NCI-H1417 (cell line): Measurements from ENCODE around the gene GSG1L.

Experiments used
- DNase-seq, 3 experiments: peaks; one replicate each; lab custom pipeline; 2025; lab: John Stamatoyannopoulos, UW

GSG1L gene

DNA sequence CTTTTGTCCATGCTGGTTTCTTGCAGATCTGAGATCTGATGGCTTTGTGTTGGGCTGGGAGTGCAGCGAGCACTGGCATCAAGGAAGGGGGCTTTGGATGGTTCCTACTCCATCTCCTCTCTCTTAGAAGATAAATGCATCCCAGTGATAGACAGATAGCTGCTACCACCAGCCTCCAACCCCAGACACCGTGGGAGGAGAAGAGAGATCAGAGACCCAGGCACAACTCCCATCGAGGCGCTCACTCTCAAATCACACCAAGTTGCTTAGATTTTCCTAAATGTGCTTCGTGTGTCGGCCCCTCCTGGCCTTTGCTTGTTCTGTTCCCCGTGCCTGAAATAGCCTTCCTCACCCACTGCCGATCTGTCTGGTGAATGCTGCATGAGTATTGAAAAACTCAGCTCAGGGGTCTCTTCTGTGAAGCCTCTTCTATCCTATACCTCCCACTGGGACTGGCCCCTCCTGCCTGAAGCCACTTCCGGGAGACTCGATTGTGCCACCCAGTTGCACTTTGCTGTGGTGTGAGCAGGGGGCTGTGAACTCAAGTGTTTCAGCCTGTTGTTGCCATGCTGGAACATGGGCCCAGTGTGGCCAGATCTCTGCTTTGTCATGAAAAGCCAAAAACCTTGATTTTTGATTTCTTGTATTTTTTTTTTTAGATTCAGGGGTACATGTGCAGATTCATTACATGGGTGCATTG is 242.7 kb downstream of the GSG1L start:
- no peak for DNase-seq

DNA sequence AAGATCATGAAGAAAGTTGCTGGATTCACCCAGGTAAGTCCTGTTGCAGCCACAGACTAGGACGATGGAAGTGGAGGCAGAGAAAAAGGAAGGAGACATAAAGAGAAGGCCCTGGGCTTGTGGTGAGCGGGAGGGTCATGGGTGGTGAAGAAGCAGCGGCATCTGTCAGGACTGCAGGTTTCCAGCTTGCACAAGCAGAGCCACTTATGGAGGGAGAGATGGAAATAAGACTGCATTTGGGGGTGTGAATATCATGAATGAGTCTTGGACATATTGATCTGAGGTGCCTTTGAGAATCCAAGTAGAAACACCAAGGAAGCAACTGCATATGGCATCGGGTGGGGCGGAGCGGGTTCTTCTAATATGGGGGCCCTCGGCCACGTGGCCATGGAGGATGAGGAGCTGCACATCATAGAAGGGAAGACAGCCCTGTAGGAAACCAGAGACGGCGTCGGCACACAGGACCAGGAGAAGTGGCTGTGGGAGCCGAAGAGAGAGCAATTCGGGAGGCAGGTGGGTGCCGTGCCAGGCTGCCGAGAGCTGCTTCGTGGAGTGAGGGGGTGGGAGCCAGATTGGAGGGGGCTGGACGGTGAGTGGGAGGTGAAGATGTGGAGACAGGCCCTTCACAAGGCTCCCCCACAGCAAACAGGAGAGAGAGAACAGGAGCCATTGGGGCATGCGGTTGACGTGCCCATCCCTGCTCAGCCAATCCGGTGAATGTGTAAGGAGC is 243.5 kb downstream of the GSG1L start:
- no peak for DNase-seq

DNA sequence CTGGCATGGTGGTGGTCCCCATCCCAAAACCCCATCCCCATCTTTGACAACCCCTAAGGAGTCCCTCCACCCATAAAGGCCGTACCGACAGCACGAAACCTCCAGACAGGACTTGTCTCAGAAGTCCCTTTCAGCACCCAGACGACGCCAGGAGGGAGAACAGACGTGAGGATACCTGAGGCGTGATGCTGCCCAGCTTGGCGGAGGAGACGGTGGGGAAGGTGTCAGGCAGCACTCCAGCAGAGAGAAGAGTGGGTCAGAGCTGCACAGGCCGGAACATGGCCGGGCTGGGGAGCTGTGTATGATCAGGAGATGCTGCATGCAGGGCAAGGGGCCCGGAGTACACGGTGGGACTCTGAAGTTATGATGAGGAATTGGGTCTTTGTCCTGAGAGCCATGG is 244.2 kb downstream of the GSG1L start:
- no peak for DNase-seq

DNA sequence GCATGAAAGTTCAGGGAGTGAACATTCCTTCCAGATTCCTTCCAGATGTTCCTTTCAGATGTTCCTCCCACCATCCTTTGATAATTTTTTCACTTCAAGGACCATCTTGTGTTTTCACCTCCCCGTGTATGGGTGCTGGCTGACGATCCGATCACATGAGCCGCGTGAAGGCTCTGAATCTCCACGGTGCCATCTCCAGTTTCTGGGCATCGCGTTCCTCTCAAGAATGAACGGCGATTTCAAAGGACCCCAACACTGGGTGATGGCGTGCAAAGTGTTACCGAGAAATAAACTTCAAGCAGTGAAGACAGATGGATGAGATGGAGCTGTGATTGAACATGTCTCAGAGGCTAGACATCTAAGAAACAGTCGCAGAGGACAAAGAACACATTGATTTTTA is 245.3 kb downstream of the GSG1L start:
- DNase-seq, result no peak

DNA sequence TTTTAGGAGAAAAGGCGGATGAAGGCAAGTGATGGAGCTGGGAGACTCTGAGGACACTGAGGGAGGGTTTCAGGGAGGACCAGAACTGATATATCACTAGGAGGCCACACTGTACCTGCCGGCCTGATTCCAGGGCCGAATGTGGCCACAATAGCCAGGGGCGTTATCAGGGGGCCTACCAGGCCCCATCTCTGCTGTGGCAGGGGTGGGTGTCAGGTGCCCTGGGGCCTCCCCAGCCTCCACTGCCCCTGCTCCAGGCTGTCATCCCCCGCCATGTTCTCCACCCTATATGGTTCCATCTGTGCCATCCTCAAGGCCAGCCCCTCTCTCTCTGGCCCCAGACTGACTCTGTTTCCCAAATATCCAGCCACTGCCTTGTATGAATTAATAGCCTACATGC is 246.5 kb downstream of the GSG1L start:
- DNase-seq, result no peak

DNA sequence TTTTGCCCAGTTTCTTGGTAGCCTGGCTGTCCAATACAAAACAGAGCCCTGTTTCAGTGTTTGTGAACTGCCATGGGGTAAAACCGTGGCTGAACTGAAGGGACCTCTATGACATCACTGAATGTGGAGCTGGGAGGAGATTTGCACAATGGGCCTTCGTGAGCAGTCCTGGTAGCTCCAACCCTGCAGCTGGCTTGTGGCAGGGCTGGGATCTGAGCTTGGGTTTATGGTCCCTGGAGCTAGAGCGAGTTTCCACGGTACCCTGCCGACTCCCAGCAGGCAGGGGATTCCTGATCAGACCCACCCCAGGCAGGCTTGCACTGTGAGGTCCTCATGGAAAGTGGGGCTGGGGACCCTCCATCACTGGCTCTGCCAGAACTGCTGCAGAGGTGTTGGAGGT is 247.0 kb downstream of the GSG1L start:
- DNase-seq, result no peak

DNA sequence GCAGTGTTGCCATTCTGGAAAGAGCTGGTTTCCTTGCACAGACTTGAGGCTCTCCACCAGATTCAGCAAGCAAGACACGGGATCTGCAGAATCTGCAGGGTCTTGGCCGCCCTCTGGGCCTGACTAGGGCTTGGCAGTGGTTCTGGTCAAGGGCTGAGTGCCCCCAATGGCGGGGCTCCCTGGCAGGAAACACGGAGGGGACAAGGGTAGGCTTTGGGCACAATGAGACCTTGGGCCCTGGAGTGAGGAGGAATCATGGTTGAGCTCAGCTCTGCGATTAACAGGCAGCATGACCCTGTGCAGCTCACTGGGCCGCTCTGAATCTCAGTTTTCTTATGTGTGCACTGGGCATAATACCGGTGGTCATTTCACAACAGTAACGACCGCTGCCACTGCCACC is 249.9 kb downstream of the GSG1L start:
- no peak for DNase-seq

DNA sequence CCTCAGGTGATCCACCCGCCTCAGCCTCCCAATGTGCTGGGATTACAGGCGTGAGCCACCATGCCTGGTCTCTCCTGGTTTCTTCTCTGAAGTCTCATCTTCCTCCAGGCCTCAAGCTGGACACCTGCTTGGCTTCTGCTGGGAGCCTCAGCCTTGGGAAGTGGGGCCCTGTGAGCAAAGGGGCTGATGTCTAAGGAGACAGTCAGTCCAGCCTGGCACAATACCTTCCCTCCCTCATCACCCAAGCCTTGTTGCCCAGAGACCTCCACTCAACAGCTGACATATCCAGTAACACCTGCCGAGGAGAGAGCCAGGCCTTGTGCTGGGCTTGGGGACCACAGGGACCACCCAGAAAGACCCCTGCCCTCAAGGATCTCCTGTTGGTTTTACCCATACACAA is 251.6 kb downstream of the GSG1L start:
- no peak for DNase-seq

DNA sequence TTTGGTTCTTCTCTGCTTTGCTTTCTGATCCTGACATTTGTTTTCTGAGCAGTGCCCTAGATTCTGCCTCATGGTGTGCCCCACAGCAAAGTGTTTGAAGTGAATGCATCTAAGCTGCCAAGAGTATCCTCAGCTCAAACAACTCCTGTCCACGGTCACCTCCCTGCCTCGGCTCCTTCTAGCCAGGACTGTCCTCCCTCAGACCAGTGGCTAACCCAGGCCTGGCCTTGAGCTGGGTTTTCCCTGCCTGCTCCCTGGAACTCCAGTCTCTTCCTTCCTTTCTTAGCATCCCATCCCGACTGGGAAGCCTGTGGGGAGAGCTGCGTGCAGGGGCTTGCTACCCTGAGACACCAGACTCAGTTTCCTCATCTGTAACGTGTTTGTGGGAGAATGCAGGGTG is 256.5 kb downstream of the GSG1L start:
- no peak for DNase-seq

DNA sequence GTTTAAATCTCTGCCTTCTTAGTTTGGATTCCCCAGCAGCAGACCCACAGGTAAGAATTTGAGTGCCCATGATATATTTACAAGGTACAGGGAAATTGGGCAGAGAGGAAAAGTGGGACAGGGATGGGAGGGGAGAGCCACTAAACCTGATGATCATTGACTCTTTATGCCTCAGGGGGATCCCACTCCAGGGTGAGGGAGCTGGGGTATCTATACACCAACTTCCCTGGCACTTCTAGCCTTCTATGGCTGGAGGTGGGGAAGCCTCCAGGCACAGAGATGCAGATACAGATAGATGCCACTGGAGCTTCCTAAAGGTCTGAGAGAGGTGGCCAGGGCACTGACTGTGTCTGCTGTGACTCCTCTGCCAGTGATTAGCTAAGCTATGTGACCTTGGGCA is 257.1 kb downstream of the GSG1L start:
- DNase-seq, result no peak

DNA sequence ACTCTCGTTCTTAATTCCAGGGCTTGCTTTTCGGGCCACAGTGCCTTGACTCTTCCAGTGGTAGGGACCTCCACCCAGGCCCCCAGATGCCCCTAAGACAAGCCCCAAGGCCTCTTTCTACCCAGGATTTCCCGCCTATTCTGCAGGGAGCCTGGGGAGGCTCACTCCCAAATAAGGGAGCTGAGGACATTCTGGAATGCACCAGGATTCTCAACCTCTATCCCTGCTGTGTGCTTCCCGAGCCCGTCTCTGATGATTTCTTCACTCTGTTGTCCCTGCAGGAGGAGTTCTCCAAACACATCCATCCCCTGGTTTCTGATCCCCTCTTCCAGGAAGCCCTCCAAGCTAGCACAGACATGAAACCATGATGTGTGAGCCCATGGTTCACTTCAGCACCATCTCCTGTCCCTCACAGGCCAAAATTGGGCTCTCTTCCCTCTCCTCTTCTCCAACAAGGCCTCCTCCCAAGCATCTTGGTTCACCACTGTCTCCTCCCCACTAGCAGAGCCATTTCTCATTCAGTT is 257.6 kb downstream of the GSG1L start:
- DNase-seq, result no peak

DNA sequence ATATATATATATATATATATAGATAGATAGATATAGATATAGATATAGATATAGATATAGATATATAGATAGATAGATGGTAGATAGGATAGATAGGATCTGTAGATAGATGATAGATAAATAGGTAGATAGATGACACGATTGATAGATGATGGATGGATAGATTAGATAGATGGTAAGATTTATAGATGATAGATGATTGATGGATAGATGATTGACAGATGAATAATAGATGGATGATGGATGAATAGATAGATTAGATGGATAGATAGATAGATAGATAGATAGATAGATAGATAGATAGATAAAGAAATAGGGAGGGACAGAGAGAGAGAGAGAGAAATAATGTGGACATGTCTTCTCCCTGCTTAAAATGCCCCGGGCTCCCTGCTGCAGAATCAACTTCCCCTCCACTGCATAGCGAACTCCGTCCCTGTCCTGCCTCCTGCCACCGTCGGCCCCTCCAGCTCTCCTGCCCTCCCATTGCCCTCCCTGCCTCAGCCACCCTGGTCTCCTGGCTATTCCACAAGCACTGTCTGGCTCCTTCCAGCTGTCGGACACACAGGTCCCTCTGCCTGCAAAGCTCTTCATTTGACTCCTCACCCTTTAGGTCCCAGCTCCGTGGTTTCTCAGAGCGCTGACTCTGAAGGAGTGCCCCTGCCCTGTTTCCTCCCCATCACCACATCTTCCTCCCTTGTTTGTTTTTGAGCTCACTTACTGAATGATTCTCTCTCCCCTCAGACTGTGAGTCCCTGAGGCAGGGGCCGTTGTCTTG is 259.6 kb downstream of the GSG1L start:
- no peak for DNase-seq

DNA sequence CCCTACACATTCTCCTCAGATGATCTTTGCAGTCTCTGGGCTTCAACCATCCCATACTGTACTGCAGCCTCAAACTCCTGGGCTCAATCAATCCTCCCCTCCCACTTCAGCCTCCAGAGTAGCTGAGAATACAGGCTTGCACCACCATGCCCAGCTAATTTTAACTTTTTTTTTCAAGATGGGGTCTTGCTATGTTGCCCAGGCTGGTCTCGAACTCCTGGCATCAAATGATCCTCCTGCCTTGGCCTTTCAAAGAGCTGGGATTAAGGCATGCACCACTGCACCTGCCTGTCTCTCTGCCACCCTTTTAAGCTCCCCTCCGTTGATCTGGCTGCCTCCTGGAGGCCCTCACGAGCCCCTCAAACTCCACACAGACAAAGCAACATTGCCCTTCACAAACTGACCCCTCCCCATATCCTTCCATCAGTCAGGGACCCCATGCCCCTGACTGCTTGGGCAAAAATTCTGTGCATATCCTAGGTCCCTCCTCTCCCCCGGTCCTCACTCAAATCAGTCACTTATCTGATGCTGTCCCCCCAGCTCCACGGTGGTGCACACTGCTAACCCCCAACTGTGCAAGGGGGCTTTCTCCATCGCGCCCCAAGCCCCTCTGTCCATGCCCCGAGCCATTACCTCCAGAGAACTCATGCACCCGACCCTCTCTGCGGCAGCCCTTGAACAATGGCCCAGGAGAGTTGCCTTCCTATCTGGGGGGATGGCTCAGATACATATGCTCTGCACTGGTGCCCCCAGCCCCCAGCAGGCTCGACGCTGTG is 260.7 kb downstream of the GSG1L start:
- no peak for DNase-seq

DNA sequence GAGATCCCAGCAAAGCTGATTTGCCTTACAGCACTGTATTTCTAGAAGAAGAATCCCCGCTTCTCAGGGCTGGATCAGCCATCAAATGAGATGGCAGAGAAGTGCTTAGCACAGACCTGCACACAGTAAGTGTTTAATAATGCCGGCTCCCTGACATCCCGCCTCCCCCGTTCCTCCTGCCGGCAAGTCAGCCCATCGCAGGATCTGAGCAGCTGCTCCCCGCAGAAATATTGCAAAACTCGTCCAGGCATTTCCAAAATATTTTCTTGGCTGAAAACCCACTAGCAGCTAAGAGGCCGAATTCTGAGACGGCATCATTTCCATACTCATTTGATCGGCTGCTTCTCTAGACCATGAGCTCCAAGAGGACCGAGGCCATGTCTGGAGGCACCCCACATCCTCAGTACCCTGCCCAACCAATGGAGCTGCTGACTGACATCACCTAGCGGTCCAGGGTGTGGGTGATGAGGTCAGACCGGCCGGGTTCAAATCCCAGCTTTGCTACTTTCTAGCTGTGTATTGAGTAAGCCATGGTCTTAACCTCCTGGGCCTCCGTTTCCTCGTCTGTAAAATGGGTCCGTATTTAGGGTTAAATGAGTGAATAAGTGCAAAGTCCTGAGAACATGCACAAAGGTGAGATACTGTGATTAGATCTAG is 262.1 kb downstream of the GSG1L start:
- DNase-seq, result no peak

DNA sequence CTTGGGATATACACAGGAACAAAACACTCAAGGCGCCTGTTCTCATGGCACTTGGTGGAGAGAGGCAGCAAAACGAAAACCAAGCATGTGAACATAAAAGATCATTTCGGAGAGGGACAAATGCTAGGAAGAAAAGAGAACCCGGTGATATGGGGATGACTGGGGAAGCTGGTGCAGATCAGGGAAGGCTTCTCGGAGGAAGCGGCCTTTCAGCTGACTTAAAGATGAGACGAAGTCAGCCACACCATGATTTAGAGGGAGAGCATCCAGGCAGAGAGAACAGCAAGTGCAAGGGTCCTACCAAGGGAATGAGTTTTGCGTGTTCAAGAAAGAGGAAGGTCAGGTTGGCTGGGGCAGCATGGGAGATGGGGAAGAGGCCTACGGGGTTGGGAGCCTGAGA is 262.7 kb downstream of the GSG1L start:
- DNase-seq, result no peak

DNA sequence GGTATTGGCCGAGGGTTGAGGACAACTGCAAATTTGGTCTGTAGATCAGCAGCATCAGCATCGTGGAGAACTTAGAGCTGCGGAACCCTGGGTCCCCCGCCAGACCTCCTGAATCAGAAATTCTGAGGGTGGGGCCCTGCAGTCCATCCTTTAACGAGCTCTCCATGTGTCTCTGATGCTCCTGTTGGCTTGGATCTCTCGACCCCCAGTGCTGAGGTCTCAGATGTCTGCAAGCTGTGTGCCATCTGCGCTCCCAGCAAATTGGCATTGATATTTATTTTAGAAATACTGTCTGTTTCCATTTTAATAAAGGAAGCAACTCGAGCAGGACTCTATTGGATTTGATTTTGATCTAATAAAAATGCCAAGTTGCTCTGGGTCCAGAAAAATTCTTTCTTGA is 263.6 kb downstream of the GSG1L start:
- no peak for DNase-seq

DNA sequence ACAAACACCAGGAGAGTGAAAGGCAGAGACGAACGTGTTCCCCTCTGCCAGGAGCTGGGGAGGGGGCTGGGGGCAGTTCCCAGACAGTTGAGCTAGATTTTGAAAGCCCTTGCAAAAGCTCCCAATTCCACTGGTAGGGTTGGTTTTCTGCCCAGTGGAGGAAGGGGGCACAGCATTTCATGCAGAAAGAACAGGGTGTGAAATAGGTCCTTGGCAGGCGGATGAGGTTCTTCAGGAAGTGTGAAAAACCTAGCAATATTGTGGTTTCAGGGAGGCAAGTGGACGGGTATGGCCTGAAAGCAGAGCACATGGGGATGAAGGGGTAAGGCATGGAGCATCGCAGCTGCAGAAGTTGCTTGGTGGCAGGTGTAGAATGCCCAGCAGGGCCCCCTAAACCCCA is 265.3 kb downstream of the GSG1L start:
- no peak for DNase-seq

DNA sequence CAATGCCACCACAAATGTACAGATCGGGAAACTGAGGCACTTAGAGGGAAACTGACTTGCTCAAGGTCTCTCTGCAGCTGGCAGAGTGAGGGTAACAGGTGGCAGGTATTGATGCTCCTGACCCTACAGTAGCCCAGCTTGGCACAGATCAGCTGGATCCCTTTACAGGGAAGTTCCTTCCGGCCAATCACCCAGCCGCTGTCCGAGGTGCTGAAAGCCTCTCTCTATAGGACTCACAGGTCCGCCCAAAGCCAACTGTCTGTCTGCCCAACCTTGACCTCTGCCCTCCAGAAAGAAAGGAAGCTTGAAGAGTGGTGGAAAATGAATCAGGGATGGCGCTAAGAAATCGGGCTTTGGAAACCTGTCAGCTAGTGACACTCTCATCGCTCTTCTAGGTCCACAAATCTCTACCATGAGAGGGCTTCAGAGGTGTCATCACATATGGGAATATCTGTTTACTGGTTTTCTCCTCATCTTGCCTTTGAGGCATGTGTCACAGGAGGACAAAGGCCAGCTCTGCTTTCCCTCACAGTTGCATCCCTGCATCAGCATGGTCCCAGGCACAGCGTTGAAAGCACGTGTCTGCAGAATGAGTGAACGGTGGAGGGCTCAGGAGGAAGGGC is 267.4 kb downstream of the GSG1L start:
- no peak for DNase-seq

DNA sequence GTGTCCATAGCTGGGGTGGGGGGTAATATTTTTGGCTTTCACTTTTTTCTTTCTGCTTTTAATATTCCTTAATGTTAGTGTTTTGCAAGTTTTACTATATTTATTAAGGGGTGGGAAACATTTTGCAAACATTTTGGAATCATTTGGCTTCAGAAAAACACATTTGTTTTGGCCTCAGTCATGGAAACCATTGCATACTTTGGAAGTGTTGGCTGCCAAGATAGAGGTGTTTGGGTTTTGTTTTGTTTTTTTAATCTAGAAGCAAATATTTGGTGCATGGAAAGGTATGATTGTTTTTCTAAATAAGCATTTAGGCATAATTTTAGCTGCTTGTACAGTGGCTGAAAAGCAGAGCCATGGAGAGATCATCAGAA is 270.3 kb downstream of the GSG1L start:
- DNase-seq, result no peak

DNA sequence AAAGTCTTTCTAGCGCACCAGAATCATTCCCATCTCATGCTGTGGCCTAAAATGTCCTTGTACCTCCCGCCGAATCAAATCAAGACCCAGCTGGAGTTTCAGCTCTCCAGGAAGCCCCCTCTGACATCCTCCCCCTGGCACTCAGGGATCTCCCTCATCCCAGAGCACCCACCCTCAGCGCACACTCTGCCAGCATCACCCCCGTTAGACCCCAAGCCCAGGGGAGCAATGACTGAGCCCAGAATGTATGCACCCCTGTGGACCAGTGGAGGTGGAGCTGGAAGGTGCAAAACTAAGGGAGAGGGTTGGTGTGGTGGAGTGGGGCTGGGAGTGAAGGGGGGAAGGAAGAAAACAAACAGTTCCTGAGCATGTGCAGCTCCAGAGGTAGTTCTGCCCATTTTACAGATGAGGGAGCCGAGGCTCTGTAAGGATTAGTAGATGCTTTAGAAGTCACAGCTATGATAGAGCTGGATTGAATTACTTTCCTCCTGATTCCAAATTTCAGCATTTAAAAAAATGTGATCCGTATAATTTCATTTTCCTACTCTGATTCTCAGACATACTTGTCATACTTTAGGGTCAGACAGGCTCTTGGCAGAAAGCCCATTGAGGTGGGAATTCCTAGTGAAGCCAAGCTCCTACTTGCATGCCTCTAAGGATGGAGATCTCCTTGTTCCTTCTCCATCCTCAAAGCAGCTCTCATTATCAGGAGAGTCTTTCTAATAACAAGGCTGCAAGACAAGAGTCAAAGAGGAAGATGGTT is 270.8 kb downstream of the GSG1L start:
- DNase-seq, result no peak

DNA sequence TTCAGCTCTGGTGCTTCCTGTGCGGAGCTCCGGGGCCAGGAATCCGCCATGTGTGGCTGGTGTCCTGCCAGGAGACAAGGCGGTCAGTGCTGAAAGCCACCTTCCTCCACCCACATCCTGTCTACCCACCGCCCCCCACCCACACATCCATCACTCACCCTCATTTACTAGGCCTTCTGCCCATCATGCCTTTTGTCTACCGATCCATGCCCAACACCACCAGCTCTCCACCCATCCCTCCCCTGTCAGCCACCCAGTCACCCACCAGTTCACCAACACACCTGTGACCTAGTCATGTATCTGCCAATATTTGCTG is 272.2 kb downstream of the GSG1L start:
- DNase-seq, result no peak
